Prostate gland (tissue), 2 donors: ENCODE results near the gene NES.

ENCODE experiments used
- POLR2AphosphoS5 ChIP-seq: sonication (generic); formaldehyde crosslinking; IDR thresholded peaks from one replicate; pipeline ENCODE4 v1.6.1; 2017; ENCODE audit warnings: antibody characterized with exemption
- TF ChIP-seq, protein P1 (sequence below), 4 experiments: fragments of 200-600 bp in 2 of 4; fragments of 450-650 bp in 2 of 4; sonication (generic) in 2 of 4; IDR thresholded peaks; 1 replicate in 3 of 4; 2 replicates in 1 of 4; pipeline ENCODE4 v1.5.1; 2016 to 2019; ENCODE audit warnings: antibody characterized with exemption in 4 of 4, mild to moderate bottlenecking in 2 of 4, moderate library complexity in 2 of 4

DNA sequence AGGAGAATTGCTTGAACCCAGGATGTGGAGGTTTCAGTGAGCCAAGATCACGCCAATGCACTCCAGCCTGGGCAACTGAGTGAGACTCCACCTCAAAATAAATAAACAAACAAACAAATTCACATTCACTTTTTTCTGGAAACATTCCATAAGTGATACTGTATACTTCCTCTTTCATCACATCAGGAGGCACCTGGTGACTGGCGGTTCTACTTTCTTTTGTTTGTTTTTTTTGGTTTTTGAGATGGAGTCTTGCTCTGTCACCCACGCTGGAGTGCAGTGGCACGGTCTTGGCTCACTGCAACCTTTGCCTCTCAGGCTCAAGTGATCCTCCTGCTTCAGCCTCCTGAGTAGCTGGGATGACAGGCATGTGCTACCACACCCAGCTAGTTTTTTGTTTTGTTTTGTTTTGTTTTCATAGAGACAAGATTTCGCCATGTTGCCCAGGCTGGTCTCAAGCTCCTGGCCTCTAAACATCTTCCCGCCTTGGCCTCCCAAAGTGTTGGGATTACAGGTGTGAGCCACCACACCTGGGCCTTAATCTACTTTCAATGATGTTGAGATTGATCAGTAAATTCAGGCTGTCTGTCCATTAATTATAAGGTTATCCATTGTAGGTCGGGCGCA lies 47.3 kb downstream of the NES start:
- TF ChIP-seq, protein P1, sequence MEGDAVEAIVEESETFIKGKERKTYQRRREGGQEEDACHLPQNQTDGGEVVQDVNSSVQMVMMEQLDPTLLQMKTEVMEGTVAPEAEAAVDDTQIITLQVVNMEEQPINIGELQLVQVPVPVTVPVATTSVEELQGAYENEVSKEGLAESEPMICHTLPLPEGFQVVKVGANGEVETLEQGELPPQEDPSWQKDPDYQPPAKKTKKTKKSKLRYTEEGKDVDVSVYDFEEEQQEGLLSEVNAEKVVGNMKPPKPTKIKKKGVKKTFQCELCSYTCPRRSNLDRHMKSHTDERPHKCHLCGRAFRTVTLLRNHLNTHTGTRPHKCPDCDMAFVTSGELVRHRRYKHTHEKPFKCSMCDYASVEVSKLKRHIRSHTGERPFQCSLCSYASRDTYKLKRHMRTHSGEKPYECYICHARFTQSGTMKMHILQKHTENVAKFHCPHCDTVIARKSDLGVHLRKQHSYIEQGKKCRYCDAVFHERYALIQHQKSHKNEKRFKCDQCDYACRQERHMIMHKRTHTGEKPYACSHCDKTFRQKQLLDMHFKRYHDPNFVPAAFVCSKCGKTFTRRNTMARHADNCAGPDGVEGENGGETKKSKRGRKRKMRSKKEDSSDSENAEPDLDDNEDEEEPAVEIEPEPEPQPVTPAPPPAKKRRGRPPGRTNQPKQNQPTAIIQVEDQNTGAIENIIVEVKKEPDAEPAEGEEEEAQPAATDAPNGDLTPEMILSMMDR (IDR thresholded peaks at IDR 0.05), result no peak
- no peak for TF ChIP-seq POLR2AphosphoS5
